PFSK-1 (cell line): ENCODE measurements around the gene ZCCHC24.

ENCODE experiments used
- POLR2AphosphoS5 ChIP-seq: IDR thresholded peaks from 2 replicates; pipeline ENCODE4 v1.6.1; 2012; ENCODE audit warnings: low read depth, mild to moderate bottlenecking, control low read depth, low read length, moderate library complexity
- REST ChIP-seq, 2 experiments: IDR thresholded peaks; 2 replicates each; pipeline versions ENCODE4 v1.6.1 to v1.8.0; 2011 to 2012; ENCODE audit warnings: low read depth in 2 of 2, low read length in 2 of 2, control low read depth in 1 of 2, inconsistent platforms in 1 of 2, mild to moderate bottlenecking in 1 of 2, moderate library complexity in 1 of 2; ENCODE audit not compliant: insufficient read depth in 1 of 2
- TAF1 ChIP-seq: IDR thresholded peaks from 2 replicates; pipeline ENCODE4 v1.6.1; 2012; ENCODE audit warnings: low read length, control low read depth, borderline replicate concordance; ENCODE audit not compliant: insufficient read depth

GRCh38 chr10:79414714-79415113, 30.7 kb downstream of the ZCCHC24 start:
- TF ChIP-seq TAF1 (no peak), POLR2AphosphoS5 (no peak), REST (IDR thresholded peaks at IDR 0.05; ENCODE audit: insufficient read depth in 1 of 2, low read depth in 2 of 2, low read length in 2 of 2) (no peak)
